ENCODE data around the gene ZIC1. TPM values are rescaled to one million over a fixed set of nuclear protein-coding genes. Genes with fewer than 3 reads are reported as not detected.

Gene ZIC1
- total and polyA plus RNA-seq, 4 donors, result under 0.01 to 0.10 TPM; not detected in 2

- no peaks in the 10 kb centered on the region for H3K36me3 ChIP-seq (ENCODE audit: control insufficient read depth in 4 of 4, insufficient read depth in 4 of 4, low read length in 4 of 4)
- 6 to 12% methylated on average over 6 of the region's 6 CpGs for WGBS, 2 donors
- H3K27ac ChIP-seq (ENCODE audit: low read depth in 1 of 2, low read length in 1 of 2), result no peak overlapping the region
- DNase-seq (peak in 1 of 3 donors; percentile 16), ATAC-seq (ENCODE audit: insufficient read depth, low FRiP score) (no peak)
- TF ChIP-seq, protein P1, sequence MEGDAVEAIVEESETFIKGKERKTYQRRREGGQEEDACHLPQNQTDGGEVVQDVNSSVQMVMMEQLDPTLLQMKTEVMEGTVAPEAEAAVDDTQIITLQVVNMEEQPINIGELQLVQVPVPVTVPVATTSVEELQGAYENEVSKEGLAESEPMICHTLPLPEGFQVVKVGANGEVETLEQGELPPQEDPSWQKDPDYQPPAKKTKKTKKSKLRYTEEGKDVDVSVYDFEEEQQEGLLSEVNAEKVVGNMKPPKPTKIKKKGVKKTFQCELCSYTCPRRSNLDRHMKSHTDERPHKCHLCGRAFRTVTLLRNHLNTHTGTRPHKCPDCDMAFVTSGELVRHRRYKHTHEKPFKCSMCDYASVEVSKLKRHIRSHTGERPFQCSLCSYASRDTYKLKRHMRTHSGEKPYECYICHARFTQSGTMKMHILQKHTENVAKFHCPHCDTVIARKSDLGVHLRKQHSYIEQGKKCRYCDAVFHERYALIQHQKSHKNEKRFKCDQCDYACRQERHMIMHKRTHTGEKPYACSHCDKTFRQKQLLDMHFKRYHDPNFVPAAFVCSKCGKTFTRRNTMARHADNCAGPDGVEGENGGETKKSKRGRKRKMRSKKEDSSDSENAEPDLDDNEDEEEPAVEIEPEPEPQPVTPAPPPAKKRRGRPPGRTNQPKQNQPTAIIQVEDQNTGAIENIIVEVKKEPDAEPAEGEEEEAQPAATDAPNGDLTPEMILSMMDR (IDR thresholded peaks at IDR 0.05; ENCODE audit: control extremely low read depth, extremely low read depth), result no peak
- H3K27me3 ChIP-seq (ENCODE audit: control insufficient read depth in 3 of 3, insufficient read depth in 3 of 3, low read length in 2 of 3), result peaks cover 9 to 100% (median 97%) of the 10 kb centered on the region in 3 donors
- no peak overlapping the region for H3K4me3 ChIP-seq
- peaks cover 0 to 30% (median 10%) of the 10 kb centered on the region in 5 donors for H3K4me1 ChIP-seq (ENCODE audit: control insufficient read depth in 5 of 5, insufficient read depth in 5 of 5, low read length in 5 of 5)
- peaks cover 0 to 29% (median 0%) of the 10 kb centered on the region in 4 donors for H3K9me3 ChIP-seq (ENCODE audit: control insufficient read depth in 4 of 4, insufficient read depth in 3 of 4, low read length in 3 of 4)
- H3K9ac ChIP-seq (ENCODE audit: insufficient read depth in 1 of 2, low read length in 2 of 2), result no peak overlapping the region
Measured at GRCh38 chr3:147415286-147415685, 6.1 kb downstream of the ZIC1 start.

DNA sequence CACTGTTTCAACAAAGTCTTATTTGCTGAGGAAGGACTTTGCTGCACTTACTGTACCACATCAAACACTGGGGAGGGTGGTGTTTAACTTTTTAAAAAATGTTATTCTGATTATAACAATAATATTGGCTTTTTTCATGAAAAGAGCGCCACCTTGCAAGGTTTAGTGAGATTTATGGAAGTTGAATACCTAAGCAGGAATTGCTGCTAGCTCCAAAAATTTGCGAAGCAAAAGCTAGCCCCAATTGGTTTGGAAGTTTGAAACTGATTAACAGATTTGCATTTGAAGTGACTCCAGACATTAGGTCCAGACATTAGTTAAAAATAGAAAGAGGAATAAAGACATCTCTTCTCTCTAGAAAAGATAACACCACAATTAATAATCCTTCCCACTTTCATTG is 6.7 kb downstream of the ZIC1 start:
- DNase-seq (no peak), ATAC-seq (ENCODE audit: insufficient read depth, low FRiP score) (no peak)
- H3K9ac ChIP-seq (ENCODE audit: insufficient read depth in 1 of 2, low read length in 2 of 2), result no peak overlapping the region
- no peak overlapping the region for H3K27ac ChIP-seq (ENCODE audit: low read depth in 1 of 2, low read length in 1 of 2)
- no peak overlapping the region for H3K4me3 ChIP-seq
- H3K4me1 ChIP-seq (ENCODE audit: control insufficient read depth in 5 of 5, insufficient read depth in 5 of 5, low read length in 5 of 5), result peaks cover 0 to 24% (median 7%) of the 10 kb centered on the region in 5 donors
- TF ChIP-seq, protein P1 (IDR thresholded peaks at IDR 0.05; ENCODE audit: control extremely low read depth, extremely low read depth), result no peak
- no peaks in the 10 kb centered on the region for H3K36me3 ChIP-seq (ENCODE audit: control insufficient read depth in 4 of 4, insufficient read depth in 4 of 4, low read length in 4 of 4)
- peaks cover 15 to 100% (median 97%) of the 10 kb centered on the region in 3 donors for H3K27me3 ChIP-seq (ENCODE audit: control insufficient read depth in 3 of 3, insufficient read depth in 3 of 3, low read length in 2 of 3)
- H3K9me3 ChIP-seq (ENCODE audit: control insufficient read depth in 4 of 4, insufficient read depth in 3 of 4, low read length in 3 of 4), result peaks cover 0 to 27% (median 0%) of the 10 kb centered on the region in 4 donors
- WGBS, 2 donors, result 1 to 13% methylated on average over 2 of the region's 2 CpGs

DNA sequence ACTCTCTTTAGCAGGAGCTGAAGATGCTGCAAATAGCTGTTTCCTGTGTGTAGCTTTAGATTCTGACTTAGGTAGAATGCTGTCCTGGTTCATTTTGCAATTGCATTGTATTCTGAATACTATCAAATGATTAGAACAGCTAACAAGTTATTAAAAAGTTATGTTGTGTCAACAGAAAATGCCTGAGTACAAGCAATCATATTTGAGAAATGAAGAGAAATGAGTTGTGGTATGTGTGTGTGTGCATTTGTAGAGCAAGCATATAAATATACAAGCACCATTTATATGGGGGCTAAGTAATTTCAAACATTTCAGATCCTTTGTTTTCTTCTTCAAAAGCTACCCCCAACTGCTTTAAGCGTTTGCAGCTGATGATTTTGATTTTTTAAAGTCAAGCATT is 7.8 kb downstream of the ZIC1 start:
- Histone ChIP-seq H3K9ac (ENCODE audit: insufficient read depth in 1 of 2, low read length in 2 of 2) (no peak overlapping the region), H3K4me3 (no peak overlapping the region), H3K27me3 (ENCODE audit: control insufficient read depth in 3 of 3, insufficient read depth in 3 of 3, low read length in 2 of 3) (peaks cover 19 to 100% (median 96%) of the 10 kb centered on the region in 3 donors), H3K36me3 (ENCODE audit: control insufficient read depth in 4 of 4, insufficient read depth in 4 of 4, low read length in 4 of 4) (no peaks in the 10 kb centered on the region), H3K4me1 (ENCODE audit: control insufficient read depth in 5 of 5, insufficient read depth in 5 of 5, low read length in 5 of 5) (peaks cover 0 to 18% (median 4%) of the 10 kb centered on the region in 5 donors), H3K9me3 (ENCODE audit: control insufficient read depth in 4 of 4, insufficient read depth in 3 of 4, low read length in 3 of 4) (peaks cover 0 to 30% (median 0%) of the 10 kb centered on the region in 4 donors), H3K27ac (ENCODE audit: low read depth in 1 of 2, low read length in 1 of 2) (no peak overlapping the region)
- ATAC-seq (ENCODE audit: insufficient read depth, low FRiP score) (no peak), DNase-seq (no peak)
- WGBS, 2 donors, result 3 to 16% methylated on average over 1 of the region's 1 CpG
- TF ChIP-seq, protein P1 (IDR thresholded peaks at IDR 0.05; ENCODE audit: control extremely low read depth, extremely low read depth), result no peak

Measured in lung (tissue), 12 donors.